Measurements from ENCODE around the gene ISG20L2.

ISG20L2 gene

GRCh38 chr1:156692441-156692924, 36.1 kb downstream of the ISG20L2 start:
- DNase-seq (ENCODE audit: low spot score): no peak
- TF ChIP-seq CTCF (IDR thresholded peaks at IDR 0.05; ENCODE audit: extremely low read depth, insufficient read depth, missing control alignments): no peak
- in situ Hi-C loops (cut with MboI; ENCODE audit: low pct_unique_long_range_greater_than_20kb, low sequenced_read_pairs, unreplicated experiment): no loop called here

- in situ Hi-C loops (cut with MboI; ENCODE audit: low pct_unique_long_range_greater_than_20kb, low sequenced_read_pairs, unreplicated experiment): no loop called here
- TF ChIP-seq CTCF (IDR thresholded peaks at IDR 0.05; ENCODE audit: extremely low read depth, insufficient read depth, missing control alignments): no peak
- DNase-seq (ENCODE audit: low spot score): no peak
Observed at GRCh38 chr1:156691665-156692440, 36.7 kb downstream of the ISG20L2 start.

GRCh38 chr1:156691191-156691590, 37.4 kb downstream of the ISG20L2 start:
- no peak for TF ChIP-seq CTCF (IDR thresholded peaks at IDR 0.05; ENCODE audit: extremely low read depth, insufficient read depth, missing control alignments)
- in situ Hi-C loops (cut with MboI; ENCODE audit: low pct_unique_long_range_greater_than_20kb, low sequenced_read_pairs, unreplicated experiment): no loop called here
- no peak for DNase-seq (ENCODE audit: low spot score)

GRCh38 chr1:156690675-156691036, 37.9 kb downstream of the ISG20L2 start:
- in situ Hi-C loops (cut with MboI; ENCODE audit: low pct_unique_long_range_greater_than_20kb, low sequenced_read_pairs, unreplicated experiment): no loop called here
- no peak for DNase-seq (ENCODE audit: low spot score)
- TF ChIP-seq CTCF (IDR thresholded peaks at IDR 0.05; ENCODE audit: extremely low read depth, insufficient read depth, missing control alignments): no peak

- no peak for TF ChIP-seq CTCF (IDR thresholded peaks at IDR 0.05; ENCODE audit: extremely low read depth, insufficient read depth, missing control alignments)
- in situ Hi-C loops (cut with MboI; ENCODE audit: low pct_unique_long_range_greater_than_20kb, low sequenced_read_pairs, unreplicated experiment): no loop called here
- DNase-seq (ENCODE audit: low spot score): no peak
Observed at GRCh38 chr1:156689953-156690674, 38.5 kb downstream of the ISG20L2 start.

- DNase-seq (ENCODE audit: low spot score): peak; percentile 89
- TF ChIP-seq CTCF (IDR thresholded peaks at IDR 0.05; ENCODE audit: extremely low read depth, insufficient read depth, missing control alignments): peak; percentile 93
- in situ Hi-C loops (cut with MboI; ENCODE audit: low pct_unique_long_range_greater_than_20kb, low sequenced_read_pairs, unreplicated experiment): no loop called here
Observed at GRCh38 chr1:156689035-156689952, 39.3 kb downstream of the ISG20L2 start.

Measured in GM13977 (cell line).